Measurements from ENCODE around the gene ADTRP. TPM values are rescaled to one million over a fixed set of nuclear protein-coding genes. Genes with fewer than 3 reads are reported as not detected.

ADTRP gene
- polyA plus RNA-seq, 1 donor: 1.2 TPM

DNA sequence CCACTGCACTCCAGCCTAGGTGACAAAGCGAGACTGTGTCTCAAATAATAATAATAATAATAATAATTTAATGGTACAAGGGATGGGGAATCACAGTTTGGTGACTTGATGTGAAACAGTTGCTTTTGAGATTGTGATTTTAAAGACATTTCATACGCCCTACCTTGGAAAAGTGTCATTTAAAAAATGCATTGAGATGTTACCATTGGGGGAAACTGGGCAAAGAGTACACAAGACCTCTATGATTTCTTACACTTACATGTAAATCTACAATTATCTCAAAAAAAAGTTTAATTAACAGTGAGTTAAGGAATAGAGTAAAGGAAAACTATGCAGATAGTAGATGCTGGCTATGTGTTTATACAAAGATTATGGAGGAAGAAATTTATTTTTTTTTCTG lies 22.3 kb downstream of the ADTRP start:
- no peak for DNase-seq

DNA sequence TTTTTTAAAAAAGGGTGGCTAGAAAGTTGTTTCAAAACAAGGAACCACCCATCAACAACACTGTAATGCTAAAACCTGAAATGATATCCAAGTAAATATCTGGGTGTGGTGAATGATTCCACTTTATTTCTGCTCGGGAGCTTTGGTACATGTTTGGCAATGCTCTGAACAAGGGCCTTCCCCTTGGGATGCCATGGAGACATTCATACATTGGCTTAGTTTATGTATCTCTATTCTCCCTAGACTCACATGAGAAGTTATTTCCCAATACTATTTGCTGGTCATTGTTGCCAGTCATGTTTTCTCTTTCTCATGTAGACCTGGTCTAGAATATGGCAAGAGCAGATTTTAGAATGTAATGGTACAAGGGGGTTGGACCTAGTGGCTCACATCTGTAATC lies 22.9 kb downstream of the ADTRP start:
- no peak for DNase-seq

GRCh38 chr6:11754625-11755271 lies 23.9 kb downstream of the ADTRP start:
- no peak for DNase-seq

DNA sequence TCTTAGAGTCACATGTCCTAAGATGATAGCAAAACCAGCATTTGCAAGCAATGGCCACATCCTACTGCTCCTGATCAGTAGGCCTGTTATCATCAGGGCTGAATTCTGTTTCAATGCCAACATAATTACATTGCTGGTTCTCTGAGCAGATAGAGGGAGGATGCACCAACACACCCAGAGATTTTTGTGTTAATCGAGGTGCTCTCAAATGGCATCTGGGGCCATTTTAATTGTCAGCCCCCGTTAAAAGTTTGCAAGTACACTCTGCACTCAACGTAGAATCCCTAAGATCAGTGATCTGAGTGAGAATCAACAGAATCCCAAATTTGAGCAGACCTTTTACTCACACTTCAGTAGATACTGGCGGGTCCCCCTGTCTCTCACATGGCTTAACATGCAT lies 24.8 kb downstream of the ADTRP start:
- DNase-seq: no peak

- no peak for DNase-seq
Measured at GRCh38 chr6:11752360-11752759, 26.2 kb downstream of the ADTRP start.

- no peak for DNase-seq
Measured at GRCh38 chr6:11750682-11751081, 27.9 kb downstream of the ADTRP start.

- no peak for DNase-seq
Measured at GRCh38 chr6:11748591-11749210, 29.9 kb downstream of the ADTRP start.

- no peak for DNase-seq
Measured at GRCh38 chr6:11747021-11747420, 31.6 kb downstream of the ADTRP start.

DNA sequence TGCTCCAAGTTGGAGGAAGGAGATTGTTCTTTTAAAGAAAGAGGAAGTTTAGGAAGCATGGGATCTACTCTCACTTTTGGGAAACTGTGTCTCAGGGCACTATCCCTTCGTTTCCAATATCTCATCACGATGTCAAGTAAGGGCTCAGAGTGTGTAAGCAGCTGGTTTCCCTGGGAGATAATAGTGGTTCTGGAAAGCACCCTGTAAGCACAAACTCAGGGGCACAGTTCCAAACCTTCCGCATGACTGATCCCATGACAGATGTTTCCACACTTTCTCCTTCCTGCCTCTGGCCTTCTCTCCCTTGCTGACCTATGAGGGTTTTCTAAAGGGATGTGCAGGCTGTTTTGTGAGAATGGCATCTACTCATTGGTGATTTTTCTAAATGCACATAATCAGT lies 33.9 kb downstream of the ADTRP start:
- DNase-seq: no peak

GRCh38 chr6:11744101-11744500 lies 34.5 kb downstream of the ADTRP start:
- no peak for DNase-seq

DNA sequence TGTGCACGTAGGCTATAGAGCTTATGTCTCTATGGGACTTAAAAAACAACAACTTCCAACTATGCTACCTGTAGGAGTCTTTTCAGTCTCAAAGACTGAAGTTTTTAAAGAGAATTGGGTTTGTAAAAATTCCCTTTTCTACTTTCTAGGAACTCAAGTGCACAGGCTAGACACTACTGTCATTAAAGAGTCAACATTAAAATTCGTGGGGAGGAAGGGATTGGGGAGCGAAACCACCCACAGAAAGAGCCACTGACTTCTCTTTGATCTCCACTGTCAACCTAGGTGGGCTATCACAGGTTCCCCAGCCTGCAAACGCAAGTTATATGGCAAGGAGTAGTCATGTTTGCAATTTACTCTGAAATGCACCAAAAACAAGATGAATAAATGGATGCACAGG lies 37.7 kb downstream of the ADTRP start:
- DNase-seq: no peak

GRCh38 chr6:11738661-11739375 lies 39.8 kb downstream of the ADTRP start:
- DNase-seq: peak; percentile 33

- no peak for DNase-seq
Measured at GRCh38 chr6:11738234-11738633, 40.4 kb downstream of the ADTRP start.

GRCh38 chr6:11736601-11737000 lies 42.0 kb downstream of the ADTRP start:
- DNase-seq: no peak

GRCh38 chr6:11734861-11735613 lies 43.6 kb downstream of the ADTRP start:
- no peak for DNase-seq

GRCh38 chr6:11732036-11732631 lies 46.5 kb downstream of the ADTRP start:
- no peak for DNase-seq

GRCh38 chr6:11731423-11731822 lies 47.2 kb downstream of the ADTRP start:
- DNase-seq: no peak

DNA sequence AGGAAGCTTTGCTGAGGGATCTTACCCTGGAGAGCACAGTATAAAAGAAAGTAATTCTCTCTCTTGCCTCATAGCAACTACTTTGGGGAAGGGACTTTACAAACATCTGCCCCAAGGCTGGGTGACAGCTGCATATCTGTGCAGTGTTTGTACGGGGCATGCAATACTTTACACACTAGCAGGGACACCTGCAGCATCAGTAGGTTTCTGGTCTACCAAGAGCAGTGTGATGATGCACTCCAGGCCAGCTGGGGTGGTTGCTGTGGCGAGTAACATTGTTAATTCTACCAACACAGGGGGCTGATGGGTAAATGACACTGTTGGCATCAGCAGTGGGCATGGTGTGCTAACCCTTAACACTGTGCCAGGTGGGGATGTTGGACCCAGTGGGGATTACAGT lies 48.0 kb downstream of the ADTRP start:
- no peak for DNase-seq

DNA sequence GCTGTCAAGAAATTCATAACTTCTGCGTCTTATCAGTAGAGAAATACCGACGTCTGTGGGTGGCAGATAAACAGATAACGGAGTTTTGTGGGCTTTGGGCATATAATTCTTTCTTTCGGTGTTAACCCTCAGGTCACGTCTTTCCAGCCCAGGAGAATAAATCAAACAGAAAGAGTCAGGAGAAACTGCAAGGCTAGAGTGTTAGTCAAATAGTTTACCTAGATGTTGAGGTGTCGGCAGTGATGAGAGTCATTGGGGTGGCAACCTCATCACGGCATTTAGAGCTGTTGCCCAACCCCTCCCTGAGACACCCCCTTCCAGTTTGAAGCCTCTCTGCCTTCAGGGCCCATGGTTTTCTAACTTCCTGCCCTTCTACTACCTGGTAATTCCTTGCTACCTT lies 49.5 kb downstream of the ADTRP start:
- no peak for DNase-seq

DNA sequence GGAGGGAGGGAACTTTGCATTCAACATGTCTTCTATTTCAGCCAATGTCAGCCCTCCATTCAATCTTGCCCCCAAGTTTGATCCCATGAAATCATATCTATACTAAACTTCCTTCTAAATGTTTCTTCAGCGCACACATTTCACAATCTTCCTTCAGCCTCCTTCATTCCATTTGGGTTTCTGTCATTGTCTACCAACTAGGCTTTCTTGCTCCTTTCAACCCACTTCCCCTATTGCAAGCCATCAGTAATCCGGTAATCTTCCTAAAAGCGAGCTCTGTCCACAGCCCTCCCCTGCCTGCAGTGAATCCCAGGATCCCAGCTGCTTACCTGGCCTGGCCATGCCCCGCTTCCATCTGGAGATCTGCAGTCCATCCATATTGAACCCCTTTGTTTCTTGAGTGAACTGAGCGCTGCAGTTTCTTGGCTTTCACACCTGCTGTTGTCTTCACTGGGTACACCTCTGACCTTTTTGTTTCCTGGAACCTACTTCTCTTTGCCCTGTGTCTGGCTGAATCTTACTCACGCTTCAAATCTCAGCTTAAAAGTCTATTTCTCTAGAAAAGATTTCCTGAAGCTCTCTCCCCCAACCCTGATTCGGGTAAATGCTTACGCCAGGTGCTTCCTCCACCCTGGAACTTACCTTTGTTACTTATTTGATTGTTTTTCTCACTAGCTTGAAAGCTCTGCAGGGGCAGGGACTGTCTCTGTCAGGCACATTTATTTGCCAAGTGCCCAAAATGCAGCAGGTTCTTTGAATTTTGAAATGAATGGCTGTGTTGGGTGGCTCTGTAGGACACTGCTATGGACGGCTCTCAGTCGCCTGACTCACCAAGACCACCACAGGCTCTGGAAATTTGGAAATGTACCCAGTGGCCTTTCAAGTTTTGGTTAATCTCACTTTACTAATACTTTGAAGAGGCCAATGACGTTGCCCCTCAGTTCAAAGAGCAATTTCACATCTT lies 50.3 kb downstream of the ADTRP start:
- DNase-seq: no peak

DNA sequence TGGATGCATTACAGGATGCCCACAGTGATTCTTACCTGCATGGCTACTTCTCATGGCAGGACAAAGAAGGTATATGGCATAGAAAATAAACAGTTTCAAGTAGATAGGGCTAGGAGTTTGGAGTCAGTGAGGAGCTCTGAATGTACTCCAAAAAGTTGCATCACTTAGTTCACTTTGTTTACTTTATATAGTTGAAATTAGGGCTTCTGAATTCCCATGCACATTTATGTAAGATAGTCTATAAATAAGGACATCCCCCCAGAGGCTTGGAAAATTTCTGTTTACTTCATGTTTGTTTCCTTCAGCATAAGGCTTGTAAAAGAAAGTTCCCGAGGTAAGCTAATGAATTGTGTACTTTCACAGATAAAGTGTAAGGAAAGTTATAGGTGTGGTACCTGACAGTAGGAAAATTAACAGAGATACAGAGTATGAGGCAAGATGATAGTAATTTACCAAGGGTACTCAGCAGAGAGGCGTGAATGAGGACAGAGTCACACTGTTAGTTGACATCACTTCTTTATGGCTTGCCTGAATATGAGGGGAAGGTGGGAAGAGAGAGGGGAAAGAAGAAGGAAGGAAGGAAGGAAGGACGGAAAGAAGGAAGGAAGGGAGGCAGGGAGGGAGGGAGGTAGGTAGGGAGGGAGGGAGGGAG lies 51.1 kb downstream of the ADTRP start:
- no peak for DNase-seq

Measured in left kidney (tissue), 2 donors.